OCI-LY7 (cell line): ENCODE data around the gene ATP2B1.

ENCODE experiments used
- EZH2phosphoT487 ChIP-seq: fragments of 200-600 bp; sonication (generic); IDR thresholded peaks from 2 replicates; pipeline ENCODE4 v1.6.1; 2018; ENCODE audit warnings: low read depth, borderline replicate concordance, mild to moderate bottlenecking, mixed run types, antibody characterized with exemption, low read length, moderate library complexity, mixed read lengths
- TF ChIP-seq, protein P1 (sequence below): fragments of 200-600 bp; sonication (generic); conservative IDR thresholded peaks from 2 replicates; pipeline ENCODE4 v1.5.1; 2014; ENCODE audit warnings: mild to moderate bottlenecking, antibody characterized with exemption, low read length, moderate library complexity, mixed read lengths

DNA sequence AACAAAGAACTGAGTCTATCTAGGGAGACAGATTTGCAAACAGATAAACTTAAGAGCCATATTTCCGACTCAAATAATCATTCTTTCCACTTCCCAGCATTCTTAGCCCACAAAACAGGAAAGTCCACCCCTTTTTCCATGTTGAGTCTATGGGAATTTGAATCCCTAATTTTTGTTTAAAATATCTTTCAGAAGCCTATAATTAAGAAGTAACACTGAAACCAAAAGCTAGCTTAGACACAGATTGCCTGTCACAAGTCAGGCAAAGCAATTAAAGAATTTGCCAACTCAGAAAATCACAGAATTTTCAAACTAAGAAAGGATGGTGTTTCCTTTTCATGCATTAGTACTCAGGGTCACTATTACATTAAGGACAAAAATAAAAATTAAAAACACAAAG, 17.0 kb downstream of the ATP2B1 start:
- TF ChIP-seq, protein P1, sequence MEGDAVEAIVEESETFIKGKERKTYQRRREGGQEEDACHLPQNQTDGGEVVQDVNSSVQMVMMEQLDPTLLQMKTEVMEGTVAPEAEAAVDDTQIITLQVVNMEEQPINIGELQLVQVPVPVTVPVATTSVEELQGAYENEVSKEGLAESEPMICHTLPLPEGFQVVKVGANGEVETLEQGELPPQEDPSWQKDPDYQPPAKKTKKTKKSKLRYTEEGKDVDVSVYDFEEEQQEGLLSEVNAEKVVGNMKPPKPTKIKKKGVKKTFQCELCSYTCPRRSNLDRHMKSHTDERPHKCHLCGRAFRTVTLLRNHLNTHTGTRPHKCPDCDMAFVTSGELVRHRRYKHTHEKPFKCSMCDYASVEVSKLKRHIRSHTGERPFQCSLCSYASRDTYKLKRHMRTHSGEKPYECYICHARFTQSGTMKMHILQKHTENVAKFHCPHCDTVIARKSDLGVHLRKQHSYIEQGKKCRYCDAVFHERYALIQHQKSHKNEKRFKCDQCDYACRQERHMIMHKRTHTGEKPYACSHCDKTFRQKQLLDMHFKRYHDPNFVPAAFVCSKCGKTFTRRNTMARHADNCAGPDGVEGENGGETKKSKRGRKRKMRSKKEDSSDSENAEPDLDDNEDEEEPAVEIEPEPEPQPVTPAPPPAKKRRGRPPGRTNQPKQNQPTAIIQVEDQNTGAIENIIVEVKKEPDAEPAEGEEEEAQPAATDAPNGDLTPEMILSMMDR, result no peak
- no peak for TF ChIP-seq EZH2phosphoT487
